GM18870 (cell line): ENCODE results near the gene ADCY1.

ENCODE experiments used
- ATAC-seq: cut with Tn5 transposase; IDR thresholded peaks from one replicate; pipeline ENCODE4 v1.9.1; 2021; ENCODE audit warnings: moderate library complexity; ENCODE audit not compliant: unreplicated experiment

The ADCY1 gene

DNA sequence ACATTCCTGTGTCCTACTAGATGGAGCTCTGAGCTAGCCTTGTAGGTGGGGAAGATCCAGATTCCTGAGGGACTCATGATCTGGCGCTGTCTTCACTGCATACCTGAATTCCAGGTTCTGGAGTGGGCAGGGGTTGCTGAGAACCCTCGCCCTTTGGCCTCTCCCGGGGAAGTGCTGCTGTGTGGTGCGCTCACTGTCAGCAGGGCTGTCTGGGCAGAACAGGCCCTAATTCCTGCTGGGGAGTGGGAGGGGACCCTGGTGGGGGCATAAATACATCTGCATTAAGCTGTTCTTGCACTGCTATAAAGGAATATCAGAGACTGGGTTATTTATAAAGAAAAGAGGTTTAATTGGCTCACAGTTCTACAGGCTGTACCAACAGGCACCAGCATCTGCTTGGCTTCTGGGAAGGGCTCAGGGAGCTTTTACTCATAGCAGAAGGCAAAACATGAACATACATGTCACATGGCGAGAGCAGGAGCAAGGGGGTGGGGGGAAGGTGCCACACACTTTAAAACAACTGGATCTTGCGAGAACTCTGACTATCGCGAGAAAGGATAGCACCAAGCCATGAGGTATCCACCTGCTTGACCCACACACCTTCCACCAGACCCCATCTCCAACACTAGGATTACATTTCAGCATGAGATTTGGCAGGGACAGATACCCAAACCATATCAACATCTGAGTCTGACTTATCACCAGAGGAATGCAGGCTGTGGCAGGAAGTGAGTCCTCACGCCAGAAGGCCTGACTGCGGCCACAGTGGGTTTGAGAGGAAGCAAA, 115.0 kb downstream of the ADCY1 start:
- ATAC-seq: no peak

DNA sequence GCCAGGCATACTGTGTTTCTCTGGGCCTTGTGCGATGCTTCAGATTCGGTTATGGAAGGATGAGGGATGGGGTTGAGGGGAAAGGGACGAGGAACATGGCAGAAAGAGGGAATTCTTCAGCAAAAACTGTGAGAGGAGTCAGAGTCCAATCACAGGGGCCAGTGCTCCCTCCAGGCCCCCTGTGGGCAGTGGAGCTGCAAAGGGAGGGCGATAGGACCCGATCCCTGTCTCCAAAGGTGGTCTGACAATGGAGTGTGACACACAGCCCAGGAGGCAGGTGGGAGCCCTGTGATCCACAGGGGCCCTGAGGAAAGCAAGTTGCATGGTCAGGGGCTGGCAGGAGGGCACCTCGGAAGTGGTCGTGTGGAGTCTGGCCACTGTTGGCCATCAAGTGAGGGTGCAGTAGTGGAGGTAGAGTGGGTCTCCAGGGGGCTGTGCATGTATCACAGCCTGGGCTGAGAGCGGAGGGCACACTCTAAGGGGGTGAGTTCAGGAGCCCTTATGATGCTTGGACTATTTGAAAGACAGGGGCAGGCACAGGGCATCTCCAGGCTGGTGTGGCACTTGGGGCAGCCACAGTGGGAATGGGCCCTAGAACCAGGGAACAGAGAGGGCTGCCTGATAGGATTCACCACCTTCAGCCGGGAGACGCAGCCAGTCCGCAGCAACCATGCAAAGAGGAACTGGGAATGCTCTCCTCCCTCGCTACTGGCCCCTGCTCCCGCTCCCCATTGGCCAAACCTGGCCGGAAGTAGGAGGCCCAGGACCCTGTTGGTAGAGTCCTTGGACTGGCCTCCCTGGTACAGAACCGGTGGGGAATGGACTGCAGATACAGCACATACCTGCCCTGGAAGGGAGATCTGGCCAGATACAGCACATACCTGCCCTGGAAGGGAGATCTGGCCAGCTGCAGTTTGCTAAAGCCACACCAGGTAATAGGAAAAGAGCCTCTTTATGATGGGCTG, 115.9 kb downstream of the ADCY1 start:
- ATAC-seq: no peak

DNA sequence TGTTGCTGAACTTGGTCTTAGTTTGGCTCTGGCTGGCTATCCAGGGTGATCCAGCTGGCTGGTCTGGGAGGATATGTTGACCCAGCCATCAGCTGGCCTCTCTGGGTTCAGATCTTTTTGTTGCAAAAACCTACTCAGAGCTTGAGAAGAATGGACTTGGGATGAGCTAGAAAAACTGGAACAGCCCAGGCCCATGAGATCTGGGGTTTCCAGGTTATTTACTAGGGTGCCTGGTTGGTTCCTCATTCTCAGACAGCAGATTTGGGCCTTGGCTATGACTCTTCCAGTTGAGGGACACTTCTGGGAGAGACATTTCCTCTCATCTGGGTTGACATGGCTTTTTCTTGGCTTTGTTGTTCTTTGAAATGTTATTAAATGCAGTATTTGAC, 116.6 kb downstream of the ADCY1 start:
- ATAC-seq: no peak

DNA sequence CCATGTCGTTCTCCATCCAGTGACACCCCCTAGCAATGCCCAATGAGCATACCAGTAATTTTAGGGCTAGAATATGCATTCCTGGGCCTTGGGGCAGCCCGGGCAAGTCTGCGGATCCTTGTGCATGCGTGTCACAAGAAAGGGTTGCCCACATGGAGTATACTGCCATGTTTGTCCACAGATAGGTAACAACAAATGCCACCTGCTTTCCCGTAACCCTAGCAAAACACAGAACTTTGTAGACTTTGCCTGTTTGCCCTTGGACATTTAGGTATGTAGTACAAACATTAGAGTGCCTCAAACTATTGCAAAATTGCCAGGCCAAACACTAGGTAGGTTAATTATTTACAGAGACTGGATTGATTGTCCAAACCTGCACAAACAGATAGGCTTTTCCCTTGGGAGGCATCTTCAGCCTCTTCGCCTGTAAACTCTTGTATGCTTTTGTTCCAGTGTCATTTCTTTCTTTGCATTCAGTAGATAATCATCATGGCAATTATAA, 117.0 kb downstream of the ADCY1 start:
- ATAC-seq: no peak

DNA sequence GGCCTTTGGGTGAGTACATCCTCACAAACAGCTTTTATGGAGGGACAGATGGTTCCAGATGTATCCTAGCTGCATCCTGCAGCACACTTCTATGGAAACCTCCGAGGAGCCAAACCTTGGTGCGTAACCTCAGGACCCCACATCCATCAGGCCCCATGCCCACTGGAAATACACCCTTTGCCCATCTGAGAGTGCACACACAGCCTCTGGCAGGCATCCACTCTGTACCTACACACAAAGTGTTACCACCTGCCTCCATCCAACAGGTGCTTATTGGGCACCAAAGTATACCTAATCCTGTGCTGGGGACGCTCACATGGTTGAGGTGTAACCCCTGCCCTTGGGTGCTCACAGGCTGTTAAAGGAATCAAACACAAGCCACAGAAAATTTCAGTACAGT, 117.9 kb downstream of the ADCY1 start:
- no peak for ATAC-seq

DNA sequence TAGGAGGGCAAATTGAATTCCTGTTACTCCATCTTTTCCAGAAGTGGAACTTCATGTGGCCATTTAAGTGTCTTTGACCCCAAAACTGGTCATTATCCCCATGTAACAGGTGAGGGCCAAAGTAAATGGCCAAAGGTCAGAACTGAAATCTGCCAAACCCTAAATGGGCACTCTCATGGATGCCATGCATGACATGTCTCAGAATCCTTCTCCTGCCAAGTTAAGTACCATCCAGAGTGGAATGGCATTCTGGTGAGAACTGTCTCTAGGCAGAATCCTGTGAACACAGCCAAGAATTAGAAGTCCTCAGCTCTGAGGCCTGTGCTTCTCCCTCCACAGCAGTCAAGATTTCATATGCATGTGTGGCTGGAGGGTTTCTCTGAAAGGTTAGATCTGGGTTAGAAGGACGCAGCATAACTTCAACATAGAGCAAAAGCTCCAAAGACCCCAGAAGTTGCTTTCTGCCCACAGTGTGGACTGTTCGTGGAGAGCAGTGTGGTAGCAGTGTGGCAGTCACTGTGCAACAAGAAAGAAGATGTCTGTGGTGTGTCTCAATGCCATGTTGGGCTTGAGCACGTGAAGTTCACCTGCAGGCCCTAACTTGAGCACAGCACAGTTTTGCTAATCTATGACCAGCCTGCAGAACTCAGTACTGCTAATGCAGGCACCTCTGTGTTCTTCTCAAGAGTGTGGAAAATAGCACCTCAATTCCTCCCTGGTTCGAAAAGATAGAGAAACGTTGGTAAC, 121.3 kb downstream of the ADCY1 start:
- ATAC-seq: no peak

DNA sequence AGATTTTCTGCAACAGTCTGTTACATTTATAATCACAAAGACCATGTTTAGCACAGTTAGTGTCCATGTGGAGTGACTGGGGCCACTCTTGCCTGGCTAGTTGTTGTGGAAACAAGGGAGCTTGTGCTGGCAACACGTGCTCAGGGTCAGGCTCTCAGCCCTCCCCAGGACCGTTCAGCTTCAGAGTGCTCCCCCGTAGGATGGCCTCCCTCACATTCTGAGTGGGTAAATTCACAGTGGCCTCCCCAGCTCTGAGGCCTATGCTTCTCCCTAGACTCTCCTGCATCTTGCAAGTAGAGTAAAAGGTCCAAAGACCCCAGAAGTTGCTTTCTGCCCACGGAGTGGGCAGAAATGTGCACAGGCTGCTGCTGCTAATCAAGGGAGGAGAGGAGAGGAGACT, 122.3 kb downstream of the ADCY1 start:
- ATAC-seq: no peak

DNA sequence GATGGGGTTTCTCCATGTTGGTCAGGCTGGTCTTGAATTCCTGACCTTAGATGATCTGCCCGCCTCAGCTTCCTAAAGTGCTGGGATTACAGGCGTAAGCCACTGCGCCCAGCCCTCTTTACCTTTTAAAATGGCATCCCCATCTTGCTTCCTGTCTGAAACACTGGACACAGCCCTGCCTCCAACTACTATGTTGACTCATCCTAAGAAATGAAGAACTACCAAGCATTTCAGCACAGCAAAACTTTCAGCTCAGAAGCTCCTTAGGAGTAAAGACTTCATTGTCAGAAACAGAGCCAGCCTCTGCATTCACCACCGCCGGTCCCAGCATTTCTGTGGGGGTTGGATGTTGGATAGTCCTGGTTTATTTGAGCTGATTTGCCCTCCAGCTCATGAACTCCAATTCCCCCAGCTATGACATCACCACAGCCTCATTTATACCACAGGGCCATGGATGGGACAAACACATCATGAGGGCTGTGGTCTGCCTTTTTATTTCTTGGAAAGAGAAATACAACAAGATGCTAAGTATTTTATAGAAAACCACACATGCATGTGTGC, 123.5 kb downstream of the ADCY1 start:
- ATAC-seq: no peak

DNA sequence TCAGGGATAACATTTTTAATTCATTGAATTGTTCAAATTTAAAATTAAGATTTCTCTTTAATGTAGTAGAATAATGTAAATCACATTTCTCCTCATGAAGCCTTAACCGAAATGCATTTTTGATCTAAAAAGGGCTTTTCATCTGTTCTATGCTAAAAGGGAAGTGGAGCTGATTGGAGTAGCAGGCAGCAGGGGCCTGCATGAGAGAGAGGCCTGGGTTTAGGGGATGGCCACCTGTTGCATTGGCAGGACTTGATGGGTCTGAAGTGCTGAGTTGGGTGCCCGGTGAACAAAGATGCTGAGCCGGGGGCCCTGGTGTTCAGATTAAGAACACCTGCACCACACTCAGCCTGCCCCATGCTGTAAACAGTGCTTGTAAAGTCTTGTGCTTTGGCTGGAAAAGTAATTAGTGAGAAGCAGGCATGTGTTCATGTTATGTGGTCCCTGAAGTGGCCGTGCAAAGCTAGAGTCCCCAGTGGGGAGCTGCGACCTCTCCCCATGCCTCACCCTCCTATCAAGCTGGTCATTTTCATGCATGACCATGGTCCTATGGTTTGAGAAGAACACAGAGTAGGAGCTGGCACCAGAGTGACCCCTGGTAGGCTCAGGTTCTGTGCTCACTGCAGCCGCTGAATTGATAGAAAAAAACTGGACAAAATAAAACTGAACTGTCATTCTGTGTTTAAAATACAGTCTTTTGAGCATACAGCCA, 124.3 kb downstream of the ADCY1 start:
- ATAC-seq: no peak

DNA sequence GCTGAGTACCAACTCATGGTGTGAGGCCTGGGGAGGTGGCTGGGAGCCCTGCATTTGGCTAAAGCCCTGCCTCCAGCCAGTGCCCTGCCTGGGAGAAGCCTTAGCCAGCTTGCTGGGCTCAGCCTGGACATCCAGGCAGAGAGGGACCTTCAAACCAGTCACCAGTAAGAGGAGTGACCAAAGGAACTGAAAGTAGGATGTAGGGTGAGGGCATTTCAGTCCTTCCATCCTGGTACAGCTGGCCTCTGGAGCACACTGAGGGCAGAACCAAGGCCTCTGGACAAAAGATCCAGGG, 124.8 kb downstream of the ADCY1 start:
- ATAC-seq: no peak

DNA sequence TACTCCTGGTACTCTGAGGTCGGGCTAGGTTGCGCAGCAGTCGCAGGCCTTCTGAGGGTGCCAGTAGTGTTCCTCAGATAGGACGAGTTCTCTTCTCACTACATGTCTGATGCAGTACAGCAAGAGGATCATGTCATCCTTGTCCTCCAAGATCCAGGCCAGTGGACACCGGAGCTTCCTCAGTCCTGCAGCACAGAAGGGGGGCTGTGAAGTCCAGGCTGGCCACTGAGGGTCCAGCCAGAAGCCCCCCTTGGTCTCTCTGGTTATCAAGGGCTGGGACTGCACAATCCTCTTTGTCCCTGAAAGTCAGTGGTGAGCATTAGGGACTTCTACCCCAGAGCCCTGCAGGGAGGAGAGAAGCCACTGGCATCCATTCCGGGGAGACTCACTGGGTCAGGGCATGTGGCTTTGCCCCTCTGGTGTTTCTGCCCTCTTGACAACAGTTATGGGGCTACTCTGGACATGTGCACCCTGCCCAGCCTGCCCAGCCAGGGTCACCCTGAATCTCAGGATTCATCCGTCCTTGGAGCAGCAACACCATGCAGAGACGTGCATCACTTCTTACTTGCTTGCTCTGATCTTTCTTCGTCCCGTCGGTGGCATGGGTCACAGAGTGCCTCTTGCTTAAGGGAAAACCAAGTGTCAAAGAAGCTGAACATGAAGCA, 125.7 kb downstream of the ADCY1 start:
- no peak for ATAC-seq

DNA sequence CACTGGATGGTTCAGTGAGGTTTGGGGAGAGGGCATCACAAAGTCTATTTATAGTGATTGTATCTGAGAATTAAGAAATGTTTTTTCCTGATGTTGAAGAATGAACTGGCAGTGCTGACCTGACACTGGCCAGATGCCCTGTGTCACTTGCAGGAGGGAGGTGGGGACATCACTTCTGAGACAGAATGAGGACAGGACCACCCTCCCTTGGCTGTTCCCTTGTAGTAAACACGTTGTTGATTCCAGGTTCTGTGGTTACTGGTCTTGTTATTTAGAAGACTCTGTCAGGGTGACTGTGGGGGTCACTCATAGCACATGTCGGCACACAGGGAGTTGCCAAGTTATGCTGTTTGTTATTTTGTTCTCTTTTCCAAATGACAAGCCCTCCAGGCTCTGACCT, 126.4 kb downstream of the ADCY1 start:
- ATAC-seq: no peak

DNA sequence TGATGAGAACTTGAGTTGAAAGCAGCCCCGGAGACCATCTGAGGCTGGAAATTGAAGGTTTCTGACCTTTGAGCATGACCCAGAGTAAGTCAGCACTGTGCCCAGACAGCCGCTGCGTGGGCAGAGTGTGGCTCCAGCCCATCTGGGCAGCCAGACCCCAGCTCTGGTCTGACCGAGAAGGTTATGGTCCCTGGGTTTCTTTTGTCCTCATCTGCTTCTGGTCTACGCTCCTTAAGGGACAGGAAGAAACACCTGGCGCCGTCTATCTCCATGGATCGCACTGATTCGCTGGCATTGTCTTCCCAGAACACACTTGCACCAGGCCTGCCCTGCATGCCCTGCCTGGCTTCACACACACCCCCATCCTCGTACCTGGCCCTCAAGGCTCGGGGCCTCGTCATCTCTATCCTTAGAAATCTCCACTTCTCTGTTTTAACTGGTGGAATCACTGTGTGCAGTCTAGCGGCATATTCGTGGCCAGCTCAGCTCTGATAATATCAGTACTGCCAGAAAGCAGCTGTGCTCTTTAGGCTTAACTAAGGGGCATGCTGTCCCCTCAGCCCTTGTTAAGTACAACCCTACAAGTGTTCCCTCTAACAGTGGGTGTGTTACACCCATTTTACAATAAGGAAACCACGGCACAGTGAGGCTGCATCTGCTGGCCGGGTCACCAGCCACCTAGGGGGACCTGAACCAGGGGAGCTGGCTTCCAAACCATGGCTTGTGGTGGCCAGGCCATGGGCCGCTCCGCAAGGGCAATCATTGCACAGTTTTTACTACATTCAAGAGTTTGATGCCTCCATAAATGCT, 127.7 kb downstream of the ADCY1 start:
- no peak for ATAC-seq

DNA sequence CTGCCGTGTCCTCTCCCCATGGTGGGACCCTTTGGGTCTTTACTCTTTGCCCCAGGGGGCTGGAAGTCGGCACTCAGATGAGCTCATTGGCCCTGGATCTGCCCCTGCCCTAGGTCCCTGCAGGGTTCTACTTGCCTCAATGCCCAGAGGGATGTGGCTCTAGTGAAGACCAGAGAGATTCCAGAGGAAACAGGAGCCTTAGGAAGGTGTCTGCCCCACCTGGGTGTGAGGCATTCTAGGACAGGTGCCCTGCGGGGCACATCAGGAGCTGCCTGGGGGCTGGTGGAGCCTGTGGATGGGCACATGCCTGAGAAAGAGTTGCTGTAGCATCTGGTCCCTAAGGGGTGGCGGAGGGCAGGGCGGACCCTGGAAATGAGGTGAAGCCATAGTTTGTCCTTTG, 128.6 kb downstream of the ADCY1 start:
- ATAC-seq: no peak

DNA sequence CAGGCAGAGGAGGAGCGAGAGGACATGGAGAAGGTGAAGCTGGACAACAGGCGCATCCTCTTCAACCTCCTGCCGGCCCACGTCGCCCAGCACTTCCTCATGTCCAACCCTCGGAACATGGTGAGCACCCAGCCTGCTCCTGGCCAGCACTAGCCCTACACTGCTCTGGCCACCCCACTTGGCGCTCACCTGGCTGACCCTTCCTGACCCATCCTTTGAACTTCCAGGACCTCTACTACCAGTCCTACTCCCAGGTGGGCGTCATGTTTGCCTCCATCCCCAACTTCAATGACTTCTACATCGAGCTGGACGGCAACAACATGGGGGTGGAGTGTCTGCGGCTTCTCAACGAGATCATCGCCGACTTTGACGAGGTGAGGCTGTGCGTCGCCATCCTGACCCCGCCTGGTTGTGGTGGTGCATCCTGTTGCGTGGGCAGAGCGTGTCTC, 129.2 kb downstream of the ADCY1 start:
- no peak for ATAC-seq

DNA sequence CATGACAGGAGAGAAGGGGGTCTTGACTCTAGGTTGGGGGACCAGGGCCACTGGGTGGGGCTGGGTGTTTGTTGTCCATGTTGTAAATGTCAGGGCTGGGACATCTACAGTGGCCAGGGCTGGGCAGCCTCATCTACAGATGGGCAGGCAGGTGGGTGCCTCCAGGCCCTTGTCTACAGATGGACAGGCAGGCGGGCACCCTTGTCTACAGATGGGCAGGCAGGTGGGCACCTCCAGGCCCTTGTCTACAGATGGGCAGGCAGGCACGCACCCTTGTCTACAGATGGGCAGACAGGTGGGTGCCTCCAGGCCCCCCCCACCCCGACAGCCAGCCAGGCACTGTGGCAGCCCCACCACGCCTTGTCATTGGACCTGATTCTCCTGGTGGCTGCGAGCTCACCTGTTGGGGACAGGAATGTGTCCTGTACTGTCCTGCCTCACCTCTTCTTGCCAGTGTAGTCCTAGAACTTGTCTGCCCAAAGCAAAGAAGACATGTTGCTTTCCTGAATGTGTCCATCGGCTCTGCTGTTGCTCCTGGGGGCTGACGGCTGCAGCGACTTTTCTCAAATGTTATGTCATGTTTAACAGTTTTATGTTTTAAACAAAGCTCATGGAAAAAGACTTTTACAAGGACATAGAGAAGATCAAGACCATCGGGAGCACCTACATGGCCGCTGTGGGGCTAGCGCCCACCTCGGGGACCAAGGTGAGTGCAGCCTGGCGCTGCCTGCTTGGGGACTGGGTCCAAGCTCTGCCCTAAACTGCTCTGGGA, 129.9 kb downstream of the ADCY1 start:
- no peak for ATAC-seq

DNA sequence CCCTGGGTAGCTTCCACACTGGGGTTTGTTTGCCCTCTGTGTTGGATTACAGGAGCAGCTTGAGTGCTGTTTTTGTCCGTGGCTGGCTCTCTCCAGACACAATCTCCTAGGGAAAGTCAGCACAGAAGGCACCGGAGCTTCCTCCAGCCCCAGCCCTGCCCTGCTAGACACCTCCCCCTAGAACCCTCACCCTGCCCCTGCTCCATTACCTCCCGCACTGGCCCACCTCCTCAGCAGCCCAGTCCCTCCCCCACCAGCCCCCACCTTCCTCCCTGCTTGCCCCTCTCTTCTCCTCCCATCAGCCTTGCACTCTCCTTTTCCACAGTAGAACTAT, 130.5 kb downstream of the ADCY1 start:
- no peak for ATAC-seq
